Inflammatory macrophage treated with lipopolysaccharide for 1 hour (primary cell): ENCODE measurements around the gene HSFX4.
"Not testable (repeated sequence)": the region's sequence is repeated elsewhere in the genome, so short reads cannot be mapped to it uniquely, and the experiment has no call there.

Source experiments
- DNase-seq, 2 donors: peaks; one replicate each; pipeline ENCODE4 v3.0.0-alpha.2; 2020 to 2022

HSFX4 gene

DNA sequence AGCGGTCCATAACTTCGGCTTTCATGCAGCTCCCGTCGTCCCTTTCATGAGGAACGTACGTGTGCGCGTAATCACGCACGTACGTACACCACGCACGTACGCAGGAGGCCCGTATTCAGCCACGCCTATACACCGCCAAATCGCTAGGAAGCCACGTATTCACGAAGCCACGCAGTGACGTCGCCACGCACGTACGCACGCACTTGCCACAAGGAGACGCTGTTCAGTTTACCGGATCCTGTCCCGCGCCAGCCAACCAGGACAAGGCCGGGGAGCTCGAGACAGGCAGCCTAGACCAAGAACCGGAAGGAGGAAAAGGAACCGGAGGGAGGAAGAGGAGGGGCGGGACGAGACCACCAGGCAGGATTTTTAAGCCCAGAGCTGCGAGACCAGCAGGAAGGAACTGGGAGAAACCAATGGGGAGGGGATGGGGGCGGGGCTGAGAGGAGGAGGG, 9.1 kb downstream of the HSFX4 start, which contains the start of gene EOLA2:
Gene EOLA2, minus strand, starts transcription at position 65 of the 454 bp plus-strand sequence. CDS start 4,617 bp downstream, outside the sequence.
- DNase-seq = peak; percentile 93 to 94

DNA sequence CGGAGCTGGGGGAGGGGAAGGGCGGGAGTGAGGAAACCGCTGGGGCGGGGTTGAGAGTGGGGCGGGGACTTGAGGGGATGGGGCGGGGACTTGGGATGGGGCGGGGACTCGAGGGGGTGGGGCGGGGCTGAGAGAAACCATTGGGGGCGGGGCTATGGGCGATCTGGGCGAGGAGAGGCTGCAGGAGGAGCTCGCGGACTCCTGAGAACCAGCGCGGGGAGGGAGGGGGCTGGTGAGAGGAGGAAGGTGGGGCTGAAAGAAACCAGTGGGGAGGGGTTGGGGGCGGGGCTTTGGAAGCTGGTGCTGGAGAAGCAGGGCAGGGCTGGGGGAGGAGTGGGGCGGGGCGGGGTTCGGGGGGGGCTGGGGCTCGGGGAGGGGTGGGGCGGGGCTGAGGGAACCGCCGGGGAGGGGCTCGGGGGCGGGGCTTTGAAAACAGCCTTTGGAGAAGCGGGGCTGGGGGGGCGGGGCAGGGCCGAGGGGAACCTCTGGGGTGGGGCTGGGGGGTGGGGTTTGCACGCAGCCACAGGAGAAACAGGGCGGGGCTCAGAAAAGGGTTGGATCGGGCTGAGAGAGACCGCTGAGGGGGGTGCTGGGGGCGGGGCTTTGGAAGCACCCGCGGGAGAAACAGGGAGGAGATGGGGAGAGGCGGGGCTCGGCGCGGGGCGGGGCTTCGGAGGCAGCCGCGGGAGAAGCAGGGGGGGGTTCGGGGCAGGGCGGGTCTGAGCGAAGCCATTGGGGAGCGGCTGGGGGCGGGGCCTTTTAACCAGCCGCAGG, 9.7 kb downstream of the HSFX4 start:
- peak; percentile 85 to 86 for DNase-seq

DNA sequence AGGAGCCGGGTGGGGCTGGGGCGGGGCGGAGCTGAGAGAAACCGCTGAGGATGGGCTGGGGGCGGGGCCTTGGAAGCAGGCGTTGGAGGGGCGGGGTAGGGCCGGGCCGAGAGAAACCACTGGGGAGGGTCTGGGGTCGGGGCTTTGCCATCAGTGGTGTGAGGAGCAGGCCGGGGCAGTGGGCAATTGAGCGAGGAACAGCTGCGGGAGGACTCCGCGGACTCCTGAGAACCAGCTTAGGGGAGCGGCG, 10.2 kb downstream of the HSFX4 start:
- no peak for DNase-seq

DNA sequence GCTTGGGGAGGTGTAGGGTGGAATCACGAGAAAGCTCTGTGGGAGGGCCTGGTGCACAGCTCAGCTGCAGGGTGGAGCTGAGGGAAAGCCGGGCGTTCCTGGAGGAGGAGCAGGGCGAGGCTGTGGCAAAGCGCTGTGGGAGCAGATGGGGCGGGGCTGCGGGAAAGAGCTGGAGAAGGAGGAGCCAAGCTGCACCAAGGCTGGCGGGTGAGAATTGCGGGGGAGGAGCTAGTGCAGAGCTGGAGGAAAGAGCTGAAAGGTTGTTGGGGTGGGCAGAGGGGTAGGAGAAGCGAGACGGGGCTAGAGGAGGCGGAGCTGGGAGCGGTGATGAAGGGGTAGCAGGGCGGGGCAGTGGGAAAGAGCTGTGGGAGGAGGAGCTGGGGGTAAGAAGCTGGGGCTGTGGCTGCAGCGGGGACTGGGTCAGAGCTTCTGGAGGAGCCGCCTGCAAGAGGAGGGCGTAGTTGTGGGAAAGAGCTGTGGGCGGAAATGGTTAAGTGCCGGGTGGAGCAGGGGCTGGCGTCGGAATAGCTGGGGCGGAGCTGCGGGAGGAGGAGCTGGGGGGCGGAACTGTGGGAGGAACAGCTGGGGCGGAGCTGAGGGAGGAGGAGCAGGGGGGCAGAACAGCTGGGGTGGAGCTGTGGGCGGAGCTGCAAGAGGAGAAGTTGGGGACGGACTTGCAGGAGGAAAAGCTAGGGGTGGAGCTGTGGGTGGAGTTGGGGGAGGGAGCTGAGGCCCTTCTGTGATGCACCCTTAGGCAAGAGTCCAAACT, 10.7 kb downstream of the HSFX4 start:
- DNase-seq = peak; percentile 88 to 94

DNA sequence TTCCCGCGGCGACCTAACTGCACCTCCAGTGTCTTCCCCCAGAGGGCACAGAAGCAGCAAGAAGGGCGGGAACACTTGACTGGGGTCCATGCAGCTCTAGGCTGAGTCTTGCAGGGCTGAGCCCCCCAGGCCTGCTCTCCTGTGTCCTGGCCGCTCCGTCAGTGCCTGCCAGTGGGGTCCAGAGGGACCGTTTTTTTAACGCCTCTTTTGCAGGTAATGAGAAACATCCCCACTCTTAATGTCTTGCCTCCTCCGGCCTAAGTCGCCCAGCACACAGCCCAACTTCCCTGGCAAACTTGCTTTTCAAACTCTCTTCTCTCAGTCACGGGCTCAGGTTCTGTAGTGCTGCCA, 11.3 kb downstream of the HSFX4 start:
- not testable (repeated sequence) for DNase-seq

DNA sequence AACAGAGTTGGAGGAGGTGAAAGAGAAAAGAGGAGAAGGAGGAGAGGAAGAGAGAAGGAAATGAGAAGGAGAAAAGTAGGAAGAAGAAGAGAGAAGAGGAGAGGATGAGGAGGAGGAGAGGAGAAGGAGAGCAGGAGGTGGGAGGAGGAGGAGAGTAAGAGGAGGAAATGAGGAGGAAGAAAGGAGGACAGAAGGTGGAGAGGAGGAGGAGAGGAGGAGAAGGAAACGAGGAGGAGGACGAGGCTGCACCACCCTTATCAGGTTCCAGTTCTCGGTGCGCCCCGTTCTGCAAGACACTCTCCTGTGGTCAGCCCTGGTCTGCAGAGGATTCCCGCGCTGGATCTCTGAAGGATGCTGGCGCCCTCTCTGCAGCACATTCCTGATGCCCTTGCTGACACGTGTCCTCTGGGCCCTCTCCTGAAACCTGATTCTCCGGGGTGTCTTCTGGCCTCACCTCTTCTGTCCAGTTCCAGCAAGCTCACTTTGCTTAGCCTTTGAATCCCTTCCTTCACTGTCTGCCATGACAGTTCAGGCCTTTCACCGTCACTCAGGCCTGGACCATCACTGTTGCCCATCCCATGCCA, 15.8 kb downstream of the HSFX4 start:
- DNase-seq = not testable (repeated sequence)

DNA sequence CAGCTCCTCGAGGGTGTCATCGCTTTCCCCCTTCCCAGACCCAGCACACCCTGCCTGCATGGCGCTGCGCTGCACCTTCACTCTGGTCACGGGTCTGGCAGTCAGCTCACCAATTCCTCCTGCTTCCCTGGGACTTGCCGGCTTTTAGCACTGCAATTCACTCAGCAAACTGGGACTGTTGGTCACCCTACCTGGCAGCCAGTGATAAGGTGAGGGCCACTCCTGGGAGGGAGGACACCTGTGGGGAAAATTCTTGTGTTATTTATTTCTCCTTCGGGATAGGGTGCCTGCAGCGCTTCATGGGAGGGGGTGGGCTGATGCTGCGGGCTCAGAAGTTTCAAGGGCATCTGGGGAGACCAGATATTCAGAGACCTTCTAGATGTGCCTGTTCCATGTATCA, 16.4 kb downstream of the HSFX4 start:
- DNase-seq = not testable (repeated sequence)

DNA sequence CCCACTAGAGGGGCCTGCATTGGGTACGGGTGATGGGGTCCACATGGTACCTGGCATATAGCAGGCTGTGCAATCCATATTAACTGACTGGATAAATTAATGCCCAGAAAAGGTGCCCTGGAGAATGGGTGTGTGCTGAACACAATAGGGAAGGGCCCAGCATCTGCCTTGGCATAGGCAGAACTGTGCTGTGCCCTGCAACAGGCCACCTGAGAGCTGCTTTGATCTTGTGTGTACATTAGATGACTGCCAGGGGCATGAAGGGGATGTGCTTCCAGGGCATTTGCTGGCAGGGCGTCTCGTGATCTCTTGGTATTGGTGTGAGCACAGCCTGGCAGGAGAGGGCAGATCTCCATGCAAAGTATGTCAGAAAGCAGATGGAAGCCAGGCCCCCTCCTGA, 17.6 kb downstream of the HSFX4 start:
- DNase-seq = not testable (repeated sequence)

DNA sequence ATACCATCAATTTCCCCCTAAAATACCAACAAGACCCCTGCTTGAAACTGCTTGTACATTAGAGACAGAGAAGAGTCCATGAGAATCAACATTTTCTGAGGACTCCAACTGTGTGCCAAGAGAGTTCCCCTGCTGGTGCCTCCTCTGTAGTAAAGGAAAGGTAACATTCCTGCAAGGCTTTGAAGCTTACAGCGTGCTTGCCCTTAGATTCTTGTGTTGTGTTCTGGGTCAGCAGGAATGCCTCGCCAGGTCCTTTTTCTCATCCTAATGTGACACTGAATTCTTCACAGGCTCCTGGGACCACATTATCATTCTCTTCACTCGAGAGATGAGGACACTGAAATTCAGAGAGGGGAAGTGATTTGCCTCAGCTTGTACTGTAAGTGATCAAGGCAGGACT, 18.6 kb downstream of the HSFX4 start:
- DNase-seq = no peak

DNA sequence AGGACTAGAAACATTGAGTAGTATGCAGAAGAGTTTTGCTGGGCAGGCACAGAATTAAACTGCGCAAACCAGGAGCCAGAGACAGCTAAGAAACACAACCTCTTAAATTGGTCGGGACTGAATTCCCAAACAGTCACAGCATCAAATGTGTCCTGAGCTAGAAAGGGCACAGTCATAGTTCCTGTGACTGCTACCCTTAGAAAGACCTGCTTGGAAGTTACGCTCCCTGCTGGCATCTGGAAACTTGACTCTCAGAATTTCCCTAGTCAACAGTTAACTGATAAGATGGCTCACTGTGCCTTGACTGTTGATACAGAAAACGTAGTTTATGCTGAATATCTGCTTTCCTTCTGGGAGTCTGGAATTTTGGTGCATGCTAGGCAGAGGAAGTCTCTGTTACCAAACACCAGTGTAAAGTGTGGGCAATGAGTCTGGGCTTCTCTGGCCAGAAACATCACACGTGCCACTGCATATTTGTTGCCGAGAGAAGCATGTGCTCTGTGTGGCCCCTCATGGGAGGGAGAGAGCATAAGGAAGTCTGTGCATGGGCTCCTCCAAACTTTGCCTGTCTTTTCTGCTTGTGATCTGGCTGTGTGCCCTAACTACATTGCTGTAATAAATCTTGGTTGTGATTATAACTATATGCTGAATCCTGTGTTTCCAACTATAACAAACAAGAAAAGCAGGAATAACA, 20.5 kb downstream of the HSFX4 start:
- no peak for DNase-seq

DNA sequence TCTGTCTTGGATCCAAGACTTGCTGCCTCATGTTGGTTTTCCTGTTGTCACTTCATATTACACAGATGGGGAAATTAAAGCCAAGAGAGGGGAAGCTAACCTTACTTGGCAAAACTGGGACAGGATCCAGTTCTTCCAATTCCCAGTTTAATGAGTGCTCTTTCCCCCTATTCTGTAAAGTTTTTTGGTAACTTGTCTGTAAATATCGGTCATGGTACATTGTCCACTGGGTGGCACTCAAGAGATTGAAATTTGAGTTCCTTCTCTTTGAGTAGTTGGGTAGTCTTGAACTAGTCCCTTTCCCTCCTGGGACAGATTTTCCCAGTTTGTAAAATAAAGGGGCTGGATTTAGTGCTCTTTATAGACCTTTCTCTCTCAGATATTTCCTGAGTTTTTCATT, 21.3 kb downstream of the HSFX4 start:
- peak; percentile 11 to 43 for DNase-seq

DNA sequence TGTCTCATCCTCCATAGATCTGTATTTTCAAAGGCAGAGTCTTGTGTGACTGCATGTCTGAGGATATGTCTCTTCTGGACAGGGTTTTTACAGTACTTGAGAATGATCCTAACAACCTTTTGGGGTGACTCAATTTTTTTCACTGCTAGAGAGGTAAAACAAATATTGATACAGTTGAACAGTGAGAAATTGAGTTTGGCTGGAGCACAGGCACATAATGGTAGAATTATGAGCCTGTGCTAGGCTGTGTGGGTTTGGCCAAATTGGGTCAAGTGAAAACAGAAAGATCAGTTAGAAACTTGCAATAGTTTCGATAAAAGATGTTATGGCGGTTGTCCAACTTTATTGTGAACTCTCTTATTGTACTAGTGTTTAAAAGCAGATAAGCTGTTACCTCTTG, 32.2 kb downstream of the HSFX4 start:
- no peak for DNase-seq

DNA sequence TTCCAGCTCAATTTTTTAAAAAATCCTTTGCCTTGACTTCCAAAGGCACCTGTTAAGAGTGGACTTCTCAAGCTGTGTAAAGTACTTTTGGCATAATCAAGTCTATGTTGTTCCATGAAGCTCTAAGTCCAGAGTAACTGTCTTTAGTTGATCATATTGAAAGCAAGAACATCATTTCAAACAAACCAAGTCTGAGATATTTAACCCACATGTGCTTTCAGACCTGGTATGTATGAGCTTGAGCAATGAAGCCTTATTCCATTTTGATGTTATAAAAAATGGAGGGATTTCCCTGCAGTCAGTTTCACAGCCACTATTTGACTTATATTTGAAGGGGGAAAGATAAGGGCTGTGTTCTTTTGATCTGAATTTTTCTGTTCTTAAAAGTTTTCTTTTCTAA, 32.6 kb downstream of the HSFX4 start:
- no peak for DNase-seq

DNA sequence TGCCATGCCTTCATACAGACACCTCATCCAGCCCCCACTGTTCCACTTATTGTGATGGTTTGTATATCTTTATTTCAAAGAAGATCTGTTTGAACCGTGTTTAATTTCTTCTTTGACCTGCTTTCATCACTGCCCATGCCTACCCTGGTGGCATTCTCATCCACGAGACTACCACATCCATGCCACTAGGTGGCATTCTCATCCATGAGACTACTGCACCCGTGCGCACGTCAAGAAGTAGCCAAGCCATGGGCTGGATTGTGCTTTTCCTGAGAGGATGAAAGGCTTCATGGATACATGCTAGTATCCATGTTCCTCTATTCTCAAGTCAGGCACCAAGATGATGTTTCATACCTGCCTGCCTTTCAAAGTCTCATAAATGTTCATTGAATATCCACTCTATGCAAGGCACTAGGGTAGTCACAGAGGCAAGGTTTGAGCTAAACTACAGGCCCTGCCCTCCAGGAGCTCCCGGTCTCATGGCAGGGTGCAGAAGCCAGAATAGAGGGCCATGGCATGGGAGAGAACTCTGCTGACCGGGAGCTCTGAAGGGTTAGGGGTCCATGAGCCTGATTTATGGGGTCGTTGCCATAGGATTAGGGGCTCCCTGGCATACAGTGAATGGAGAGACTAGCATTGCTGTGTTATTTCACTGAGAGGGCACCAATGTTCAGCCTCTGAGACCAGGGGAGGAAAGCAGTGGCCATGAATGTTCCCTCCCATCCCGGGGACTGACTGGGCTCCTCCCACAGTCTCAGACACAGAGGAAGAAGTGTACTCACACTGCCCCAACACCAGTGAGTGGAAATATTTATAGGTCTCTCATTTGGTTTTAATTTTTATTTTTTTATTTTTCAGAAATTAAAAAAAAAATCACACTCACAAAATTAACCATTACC, 33.7 kb downstream of the HSFX4 start:
- peak; percentile 26 to 35 for DNase-seq

DNA sequence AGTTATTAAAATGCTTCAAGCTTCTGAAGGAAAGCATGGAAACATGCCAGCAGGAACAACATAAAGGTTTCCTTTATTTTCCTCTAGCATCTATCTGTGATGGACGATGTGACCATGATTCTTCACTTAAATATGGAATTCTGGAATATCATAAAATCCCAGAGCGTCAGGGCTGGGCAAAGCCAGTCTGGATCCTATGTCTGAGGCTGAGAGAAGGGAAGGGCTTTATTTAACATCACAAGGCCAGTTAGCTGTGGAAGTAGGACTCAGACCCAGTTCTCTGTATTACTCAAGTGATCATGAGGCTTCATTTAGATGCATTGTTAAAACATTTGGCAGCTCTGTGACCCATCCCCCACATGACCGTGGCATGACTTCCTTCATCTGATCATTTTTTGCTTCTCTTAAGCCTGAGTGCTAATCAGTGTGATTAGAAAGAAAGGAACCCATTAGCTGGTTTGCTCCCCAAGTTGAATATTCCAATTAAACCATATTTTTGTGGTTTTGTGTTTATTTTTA, 49.8 kb downstream of the HSFX4 start:
- peak; percentile 2 to 41 for DNase-seq
